OCI-LY7 (cell line): ENCODE measurements around the gene INHBE. TPM values are rescaled to one million over a fixed set of nuclear protein-coding genes. Genes with fewer than 3 reads are reported as not detected.

Experiments used
- BruUV-seq: library from RNA; stranded (reverse); fragments of 400-500 nt; replicated peaks from 2 replicates; lab custom pipeline; 2021; lab: Mats Ljungman, UMichigan
- CTCF ChIA-PET: fragments of 300-600 bp; sonication (Branson Sonifier 250); formaldehyde crosslinking; loops from one replicate; lab custom pipeline; 2022; ENCODE audit warnings: antibody characterized with exemption; ENCODE audit not compliant: unreplicated experiment; lab: Charles Lee
- POLR2A ChIA-PET: fragments of 300-600 bp; sonication (Branson Sonifier 250); formaldehyde crosslinking; loops from one replicate; lab custom pipeline; 2022; ENCODE audit warnings: antibody characterized with exemption; lab: Charles Lee
- DNase-seq: peaks from one replicate; pipeline ENCODE4 v3.0.0-alpha.2; 2015; ENCODE audit warnings: low spot score
- H2AFZ ChIP-seq: fragments of 200-600 bp; sonication (generic), shearing (Covaris generic); 2 replicates; pipeline ENCODE4 v1.6.1; 2014; ENCODE audit warnings: mild to moderate bottlenecking, antibody characterized with exemption, low read length, moderate library complexity
- H3K27ac ChIP-seq: fragments of 200-600 bp; sonication (generic); 2 replicates; pipeline ENCODE4 v1.5.1; 2014; ENCODE audit warnings: mixed run types, low read depth, mild to moderate bottlenecking, moderate library complexity, low read length, inconsistent platforms; ENCODE audit not compliant: poor library complexity, severe bottlenecking
- H3K36me3 ChIP-seq: fragments of 200-600 bp; sonication (generic); 2 replicates; pipeline ENCODE4 v1.6.1; 2014; ENCODE audit warnings: mild to moderate bottlenecking, antibody characterized with exemption, low read length, moderate library complexity, mixed read lengths; ENCODE audit not compliant: insufficient read depth
- H3K4me1 ChIP-seq: fragments of 200-600 bp; sonication (generic); 2 replicates; pipeline ENCODE4 v1.5.1; 2014; ENCODE audit warnings: mild to moderate bottlenecking, low read length; ENCODE audit not compliant: insufficient read depth, poor library complexity, severe bottlenecking
- H3K4me2 ChIP-seq: fragments of 200-600 bp; sonication (generic); 2 replicates; pipeline ENCODE4 v1.6.1; 2014; ENCODE audit warnings: mild to moderate bottlenecking, low read length
- H3K4me3 ChIP-seq: fragments of 200-600 bp; sonication (generic); 2 replicates; pipeline ENCODE4 v1.5.1; 2014; ENCODE audit warnings: mild to moderate bottlenecking, low read depth, low read length; ENCODE audit not compliant: poor library complexity, severe bottlenecking
- H3K79me2 ChIP-seq: fragments of 200-600 bp; sonication (generic); 2 replicates; pipeline ENCODE4 v1.6.1; 2016; ENCODE audit warnings: low read depth, mild to moderate bottlenecking, low read length, moderate library complexity, mixed read lengths; ENCODE audit not compliant: insufficient read depth
- H3K9me2 ChIP-seq: fragments of 200-600 bp; sonication (generic); 2 replicates; pipeline ENCODE4 v1.6.1; 2016; ENCODE audit warnings: mild to moderate bottlenecking, low read length, mixed read lengths; ENCODE audit not compliant: insufficient read depth
- H3K9me3 ChIP-seq: fragments of 200-600 bp; sonication (generic); 2 replicates; pipeline ENCODE4 v1.6.1; 2014; ENCODE audit warnings: mild to moderate bottlenecking, mixed run types, low read length, mixed read lengths
- H4K20me1 ChIP-seq: fragments of 200-600 bp; sonication (generic); 2 replicates; pipeline ENCODE4 v1.6.1; 2014; ENCODE audit warnings: mild to moderate bottlenecking, antibody characterized with exemption, low read length, moderate library complexity, mixed read lengths; ENCODE audit not compliant: insufficient read depth
- CTCF ChIP-seq: fragments of 200-600 bp; sonication (generic); conservative IDR thresholded peaks from 2 replicates; pipeline ENCODE4 v1.5.1; 2014; ENCODE audit warnings: mild to moderate bottlenecking, antibody characterized with exemption, low read length, moderate library complexity, mixed read lengths
- EZH2phosphoT487 ChIP-seq: fragments of 200-600 bp; sonication (generic); IDR thresholded peaks from 2 replicates; pipeline ENCODE4 v1.6.1; 2018; ENCODE audit warnings: low read depth, borderline replicate concordance, mild to moderate bottlenecking, mixed run types, antibody characterized with exemption, low read length, moderate library complexity, mixed read lengths
- intact Hi-C: fragments of 100-400 bp; cut with micrococcal nuclease; formaldehyde crosslinking; loops from one replicate; pipeline ENCODE4 v1.10.0; 2022; ENCODE audit not compliant: unreplicated experiment
- total RNA-seq, 2 experiments: library from RNA; depleted of rRNA in 1 of 2; stranded (reverse); fragments of >200 nt in 1 of 2; shearing (Covaris generic) in 1 of 2; gene quantifications; 2 replicates each; pipeline ENCODE4 v1.2.3, GENCODE V29; 2014 to 2022

INHBE gene
- total RNA-seq, 2 experiments from 2014 or later = 3.2 to 4.0 TPM

- peak overlapping the region; percentile 58 for H3K4me2 ChIP-seq
- no peaks in the 10 kb centered on the region for H3K36me3 ChIP-seq
- H3K9me2 ChIP-seq = no peaks in the 10 kb centered on the region
- TF ChIP-seq EZH2phosphoT487 (no peak), CTCF (peak; percentile 86)
- BruUV-seq = no TSS peak
- intact Hi-C loops = loop anchor here (1.0 kb wide), 1 partner anchor 243 kb away; no protein-coding TSS in a partner anchor
- peak overlapping the region; percentile 42 for H3K4me3 ChIP-seq
- no peak overlapping the region for H3K27ac ChIP-seq
- peak; percentile 85 for DNase-seq
- peaks cover 51% of the 10 kb centered on the region for H3K4me1 ChIP-seq
- no peaks in the 10 kb centered on the region for H4K20me1 ChIP-seq
- no peaks in the 10 kb centered on the region for H3K9me3 ChIP-seq
- H2AFZ ChIP-seq = peak overlapping the region; percentile 23; the same call in 1 of the 2 replicates
- ChIA-PET POLR2A (interaction anchor here (0.5 to 2.1 kb wide), 10 partner anchors 20 to 227 kb away, joined by 3 to 7 read pairs (median 3); partner anchors contain the start of gene SHMT2), CTCF (interaction anchor here (0.9 to 2.2 kb wide), 7 partner anchors 11 to 242 kb away, joined by 3 to 12 read pairs (median 4); no protein-coding TSS in a partner anchor)
- H3K79me2 ChIP-seq = no peaks in the 10 kb centered on the region
These were observed 1.1 kb downstream of the INHBE start for GRCh38 chr12:57456145-57456700.

- H3K4me2 ChIP-seq = no peak overlapping the region
- H3K79me2 ChIP-seq = no peaks in the 10 kb centered on the region
- ChIA-PET CTCF (no interaction called here), POLR2A (interaction anchor here (1.1 to 1.3 kb wide), 2 partner anchors 29 to 157 kb away, joined by 3 read pairs; no protein-coding TSS in a partner anchor)
- BruUV-seq = no TSS peak
- H3K9me2 ChIP-seq = no peaks in the 10 kb centered on the region
- no peaks in the 10 kb centered on the region for H4K20me1 ChIP-seq
- H3K9me3 ChIP-seq = no peaks in the 10 kb centered on the region
- no peak overlapping the region for H3K27ac ChIP-seq
- no peak for TF ChIP-seq EZH2phosphoT487
- TF ChIP-seq CTCF = no peak
- H2AFZ ChIP-seq = no peak overlapping the region
- H3K4me1 ChIP-seq = peaks cover 51% of the 10 kb centered on the region
- H3K36me3 ChIP-seq = no peaks in the 10 kb centered on the region
- no peak overlapping the region for H3K4me3 ChIP-seq
- intact Hi-C loops = loop anchor here (1.0 kb wide), 1 partner anchor 244 kb away; no protein-coding TSS in a partner anchor
- no peak for DNase-seq
These were observed 1.8 kb downstream of the INHBE start for GRCh38 chr12:57456737-57457490.
